GM19099 (cell line): ENCODE results near the gene TMEM9.

Source experiments
- POLR2A ChIP-seq: IDR thresholded peaks from 3 replicates; pipeline ENCODE4 v1.6.1; 2011; ENCODE audit warnings: low read depth; ENCODE audit not compliant: insufficient read length; ENCODE audit errors: extremely low read depth

TMEM9 gene

GRCh38 chr1:201142849-201143725 lies 11.2 kb downstream of the TMEM9 start:
- no peak for TF ChIP-seq POLR2A

DNA sequence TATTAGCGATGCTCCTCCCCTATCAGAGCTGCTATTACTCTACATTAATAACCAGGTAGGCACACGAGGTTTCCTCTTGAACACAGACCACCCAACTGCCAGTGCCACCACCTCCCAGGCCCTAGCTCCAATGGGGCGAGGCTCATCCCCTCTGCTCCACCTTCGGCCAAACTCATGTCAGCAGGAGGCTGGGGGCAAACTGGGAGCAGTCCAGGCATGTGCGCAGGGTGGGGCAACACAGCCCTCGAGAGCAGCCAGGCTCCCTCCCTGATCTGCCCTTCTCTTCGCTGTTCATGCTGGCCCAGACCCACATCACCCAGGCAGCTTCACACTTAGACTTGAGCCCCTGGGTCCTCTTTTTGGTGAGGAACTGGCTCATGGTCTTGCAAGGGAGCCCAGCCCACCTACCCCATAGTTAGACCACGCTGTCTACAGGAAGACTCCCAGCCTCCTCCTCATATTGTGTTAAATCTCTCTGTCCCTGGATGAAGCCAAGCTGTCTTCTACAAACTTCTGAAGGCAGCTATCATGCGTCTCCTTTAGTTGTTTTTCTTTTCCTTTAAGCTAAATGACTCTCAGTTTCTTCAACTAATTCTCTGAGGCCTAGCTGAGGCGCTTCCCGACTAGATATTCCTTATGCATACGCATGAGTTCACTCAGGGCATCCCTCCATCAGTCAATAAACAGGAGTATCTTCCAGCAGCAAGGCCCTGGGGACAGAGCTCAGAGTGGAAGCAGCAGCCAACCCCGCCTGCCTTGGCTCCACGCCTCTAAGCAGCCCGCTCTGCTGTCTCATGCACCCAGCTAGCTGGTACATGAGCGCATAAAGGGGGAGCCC lies 12.0 kb downstream of the TMEM9 start:
- TF ChIP-seq POLR2A: no peak

GRCh38 chr1:201141418-201141817 lies 12.9 kb downstream of the TMEM9 start:
- TF ChIP-seq POLR2A: no peak

DNA sequence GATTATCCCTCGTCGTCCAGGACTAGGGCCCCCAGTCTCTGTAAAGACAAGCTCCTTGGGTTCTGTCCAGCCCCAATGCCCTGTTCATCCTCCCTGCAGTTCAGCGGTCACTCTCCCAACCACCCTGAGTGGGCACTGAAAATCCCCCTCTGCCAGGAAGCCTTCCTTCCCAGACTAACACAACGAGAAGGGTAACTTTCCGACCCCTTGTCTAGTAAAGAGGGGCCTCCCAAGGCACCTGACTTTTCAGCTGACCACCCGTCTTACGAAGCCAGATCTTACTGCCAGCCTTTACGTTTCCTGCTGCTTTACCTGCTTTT lies 13.4 kb downstream of the TMEM9 start:
- TF ChIP-seq POLR2A: no peak

DNA sequence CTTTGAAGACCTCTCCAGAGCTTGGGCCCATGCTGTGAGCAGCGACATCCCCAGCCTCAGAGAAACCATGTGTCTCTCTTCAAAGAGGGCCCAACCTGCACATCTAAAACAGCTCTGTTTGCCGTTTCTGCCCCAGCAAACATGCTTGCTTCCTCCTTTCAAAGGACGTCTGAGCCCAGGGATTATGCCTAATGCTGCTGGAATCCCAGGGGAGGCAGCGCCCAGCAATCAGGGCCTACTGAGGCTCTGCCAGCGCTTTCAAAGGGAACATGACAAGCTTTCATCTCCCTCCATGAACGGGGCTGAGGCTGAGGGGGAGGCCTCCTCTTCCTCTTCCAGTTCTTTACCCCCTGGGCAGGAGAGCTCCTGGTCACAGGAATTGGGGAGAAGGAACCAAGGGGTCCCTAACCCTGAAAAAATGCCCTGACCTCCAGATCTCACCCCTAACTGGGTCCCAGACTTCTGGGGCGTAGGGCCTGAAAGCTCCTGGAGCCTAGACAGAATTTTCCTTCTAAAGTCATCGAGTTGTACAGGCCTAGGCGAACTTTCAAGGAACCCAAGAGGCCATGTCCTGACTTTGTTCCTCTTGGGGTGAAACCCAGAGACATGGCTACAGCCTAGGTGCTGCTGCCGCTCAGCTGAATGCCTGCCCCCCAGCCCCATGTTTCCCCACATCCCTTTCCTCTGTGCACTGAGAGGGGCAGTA lies 13.9 kb downstream of the TMEM9 start:
- TF ChIP-seq POLR2A: no peak

DNA sequence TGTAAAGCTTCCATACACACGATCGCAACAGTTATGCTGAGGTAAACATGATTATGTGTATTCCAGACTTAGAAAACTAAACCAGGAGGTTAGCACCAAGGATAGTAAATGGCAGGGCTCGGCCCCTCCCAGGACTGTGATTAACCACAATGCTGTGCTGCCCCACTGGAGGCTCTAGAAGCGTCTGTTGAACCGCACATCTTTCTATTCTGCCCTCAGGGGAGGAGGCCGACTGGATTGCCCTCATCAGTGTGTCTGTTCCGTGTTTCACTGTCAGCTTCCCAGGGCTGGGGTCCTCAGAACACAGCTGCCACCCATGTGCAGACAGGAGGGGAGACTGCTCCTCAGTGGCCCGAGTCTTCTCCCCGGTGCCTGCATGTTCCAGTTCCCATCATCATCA lies 14.5 kb downstream of the TMEM9 start:
- no peak for TF ChIP-seq POLR2A

DNA sequence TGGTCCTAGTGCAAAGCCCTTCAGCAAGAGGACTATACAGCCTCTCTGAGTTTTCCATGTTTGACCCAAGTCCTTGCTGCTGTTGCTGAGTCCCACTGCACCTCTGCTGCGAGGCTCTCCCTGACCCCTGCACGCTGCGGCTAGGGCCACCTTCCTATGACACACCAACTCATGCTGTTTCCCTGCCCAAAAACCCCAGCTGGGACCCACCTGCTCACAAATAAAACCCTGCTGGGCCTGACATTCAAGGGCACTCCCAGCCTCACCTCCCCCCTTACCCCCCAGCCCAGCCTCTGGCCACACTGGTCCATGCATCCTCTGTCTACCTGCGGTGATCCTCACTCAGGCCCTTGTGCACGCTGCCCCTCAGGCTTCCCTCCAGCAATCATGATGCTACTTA lies 15.0 kb downstream of the TMEM9 start:
- no peak for TF ChIP-seq POLR2A

DNA sequence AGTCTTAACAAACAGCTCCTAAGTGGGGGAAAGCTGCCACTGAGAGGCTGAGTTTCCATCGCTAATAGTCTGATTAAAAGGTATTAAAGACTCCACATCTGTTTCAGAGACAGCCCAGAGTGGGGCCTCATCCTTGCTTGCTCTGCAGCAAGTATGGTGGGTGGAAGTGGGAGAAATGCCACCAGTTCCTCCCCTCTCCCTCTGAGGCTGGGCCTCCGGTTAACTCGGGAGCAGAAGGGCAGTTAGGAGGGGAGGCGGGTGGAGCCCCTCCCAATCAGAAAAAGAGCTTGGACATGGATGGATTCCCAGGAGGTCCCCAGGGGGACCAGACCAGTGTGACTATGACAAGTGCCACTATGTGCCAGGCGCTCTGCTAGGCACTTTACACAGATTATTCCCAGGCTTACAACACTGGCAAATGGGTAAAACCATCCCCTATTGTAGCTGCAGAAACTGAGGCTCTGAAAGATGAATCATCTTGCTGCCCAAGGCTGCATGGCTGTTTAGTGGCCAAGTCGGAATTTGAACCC lies 15.9 kb downstream of the TMEM9 start:
- no peak for TF ChIP-seq POLR2A

GRCh38 chr1:201137579-201138310 lies 16.5 kb downstream of the TMEM9 start:
- TF ChIP-seq POLR2A: no peak

GRCh38 chr1:201137024-201137392 lies 17.3 kb downstream of the TMEM9 start:
- TF ChIP-seq POLR2A: no peak

DNA sequence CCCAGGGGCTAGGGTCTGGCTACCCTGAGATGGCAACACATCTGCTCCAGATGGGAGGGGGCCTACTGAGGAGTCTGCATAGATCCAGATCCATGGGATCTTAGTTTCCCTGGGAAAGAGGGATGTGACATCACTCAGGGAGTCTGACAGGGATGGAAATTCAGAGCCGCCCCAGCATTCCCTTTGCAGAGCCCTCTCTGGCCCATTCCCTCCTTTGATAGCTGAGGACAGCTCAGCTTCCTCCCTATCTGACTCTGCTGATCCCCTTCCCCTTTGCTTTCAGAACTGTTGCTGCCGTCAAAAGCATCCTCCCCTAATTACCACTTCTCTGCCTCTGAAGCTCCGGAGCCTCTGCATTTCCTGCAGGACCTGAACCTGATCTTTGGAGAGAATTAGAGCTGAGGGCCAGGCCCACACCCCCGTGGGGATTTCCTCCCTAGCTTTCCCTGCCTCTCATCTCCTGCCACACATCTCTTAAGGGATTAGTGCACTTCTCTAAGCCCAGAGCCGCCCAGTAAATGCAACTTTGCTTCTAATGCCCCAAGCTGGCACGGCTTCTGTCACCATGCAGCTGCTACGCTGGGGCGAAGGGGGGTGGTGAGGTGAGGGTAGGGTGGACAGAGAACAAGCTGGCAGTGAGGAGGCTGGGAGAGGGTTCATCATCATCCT lies 17.8 kb downstream of the TMEM9 start:
- no peak for TF ChIP-seq POLR2A

DNA sequence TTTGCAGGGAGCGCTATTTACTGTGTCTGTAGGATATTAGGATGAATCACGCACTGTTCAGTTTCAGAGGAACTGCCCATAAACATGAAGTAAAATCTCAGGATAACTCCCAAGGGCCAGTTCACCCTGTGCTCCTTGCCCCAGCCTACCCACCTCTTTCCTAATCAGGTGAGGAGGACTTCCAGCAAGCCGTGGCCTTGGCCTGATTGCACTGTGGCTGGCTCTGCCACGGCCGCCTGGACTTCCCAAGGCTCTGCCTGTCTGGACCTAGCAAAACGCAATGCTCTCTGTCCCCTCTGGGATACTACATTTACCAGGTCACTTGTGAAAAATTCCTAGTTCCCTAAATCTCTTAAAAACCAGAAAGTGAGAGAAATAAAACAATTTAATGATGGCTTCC lies 19.9 kb downstream of the TMEM9 start:
- TF ChIP-seq POLR2A: no peak

- TF ChIP-seq POLR2A: no peak
These were observed 22.9 kb downstream of the TMEM9 start for GRCh38 chr1:201131398-201131797.

GRCh38 chr1:201128962-201129361 lies 25.3 kb downstream of the TMEM9 start:
- TF ChIP-seq POLR2A: no peak
